Measurements from ENCODE around the gene ASAH2. TPM values are rescaled to one million over a fixed set of nuclear protein-coding genes. Genes with fewer than 3 reads are reported as not detected.
A peak's percentile ranks its signal among the peaks of the same experiment; 100 is the strongest.

Gene ASAH2
- total RNA-seq, 4 donors from 2014 or later, result 0.10 to 1.9 (median 0.86) TPM

DNA sequence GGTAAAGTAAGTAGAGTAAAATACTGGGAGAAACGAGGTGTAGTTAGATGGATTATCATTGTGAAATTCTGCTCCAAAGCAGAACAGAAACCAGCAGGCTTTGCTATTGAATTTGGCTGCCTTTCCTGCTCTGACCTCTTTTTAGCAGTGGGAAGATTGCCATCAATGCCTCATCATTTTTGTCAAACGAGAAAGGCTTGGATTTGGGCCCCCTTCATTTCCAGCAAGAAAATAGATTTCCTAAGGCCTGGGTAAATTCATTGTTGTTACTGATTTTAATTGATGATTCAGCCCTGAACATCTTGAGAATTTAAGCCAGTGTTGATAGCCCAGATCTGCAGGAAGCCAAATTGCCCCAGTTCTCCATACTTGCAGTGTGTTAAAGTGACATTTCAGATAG, 35.2 kb upstream of the ASAH2 start:
- intact Hi-C loops (cut with DNase I; ENCODE audit: low total_unique reads) (no loop called here), in situ Hi-C loops (cut with MboI; ENCODE audit: low sequenced_read_pairs in 4 of 4) (loop anchor here in 1 of 4 donors (10.0 kb wide), 1 partner anchor 348 kb away; no protein-coding TSS in a partner anchor)
- Histone ChIP-seq H3K4me3 (no peak overlapping the region), H3K9me3 (no peaks in the 10 kb centered on the region), H3K27ac (no peak overlapping the region), H3K27me3 (no peaks in the 10 kb centered on the region), H3K36me3 (no peaks in the 10 kb centered on the region), H3K4me1 (no peaks in the 10 kb centered on the region)
- DNase-seq, result no peak
- TF ChIP-seq, protein P1, sequence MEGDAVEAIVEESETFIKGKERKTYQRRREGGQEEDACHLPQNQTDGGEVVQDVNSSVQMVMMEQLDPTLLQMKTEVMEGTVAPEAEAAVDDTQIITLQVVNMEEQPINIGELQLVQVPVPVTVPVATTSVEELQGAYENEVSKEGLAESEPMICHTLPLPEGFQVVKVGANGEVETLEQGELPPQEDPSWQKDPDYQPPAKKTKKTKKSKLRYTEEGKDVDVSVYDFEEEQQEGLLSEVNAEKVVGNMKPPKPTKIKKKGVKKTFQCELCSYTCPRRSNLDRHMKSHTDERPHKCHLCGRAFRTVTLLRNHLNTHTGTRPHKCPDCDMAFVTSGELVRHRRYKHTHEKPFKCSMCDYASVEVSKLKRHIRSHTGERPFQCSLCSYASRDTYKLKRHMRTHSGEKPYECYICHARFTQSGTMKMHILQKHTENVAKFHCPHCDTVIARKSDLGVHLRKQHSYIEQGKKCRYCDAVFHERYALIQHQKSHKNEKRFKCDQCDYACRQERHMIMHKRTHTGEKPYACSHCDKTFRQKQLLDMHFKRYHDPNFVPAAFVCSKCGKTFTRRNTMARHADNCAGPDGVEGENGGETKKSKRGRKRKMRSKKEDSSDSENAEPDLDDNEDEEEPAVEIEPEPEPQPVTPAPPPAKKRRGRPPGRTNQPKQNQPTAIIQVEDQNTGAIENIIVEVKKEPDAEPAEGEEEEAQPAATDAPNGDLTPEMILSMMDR (IDR thresholded peaks at IDR 0.05 in 4 of 5, conservative IDR thresholded peaks at IDR 0.05 in 1 of 5), result no peak
- TF ChIP-seq POLR2A (IDR thresholded peaks at IDR 0.05), result no peak
- ATAC-seq, result peak in 1 of 2 donors; percentile 42

- no peak for ATAC-seq
- Histone ChIP-seq H3K4me3 (no peak overlapping the region), H3K27ac (no peak overlapping the region), H3K36me3 (no peaks in the 10 kb centered on the region), H3K27me3 (no peaks in the 10 kb centered on the region), H3K4me1 (no peaks in the 10 kb centered on the region), H3K9me3 (no peaks in the 10 kb centered on the region)
- TF ChIP-seq, protein P1 (IDR thresholded peaks at IDR 0.05 in 4 of 5, conservative IDR thresholded peaks at IDR 0.05 in 1 of 5), result no peak
- TF ChIP-seq POLR2A (IDR thresholded peaks at IDR 0.05), result no peak
- DNase-seq, result no peak
- intact Hi-C loops (cut with DNase I; ENCODE audit: low total_unique reads) (no loop called here), in situ Hi-C loops (cut with MboI; ENCODE audit: low sequenced_read_pairs in 4 of 4) (loop anchor here in 1 of 4 donors (10.0 kb wide), 1 partner anchor 353 kb away; no protein-coding TSS in a partner anchor)
These were observed 30.7 kb upstream of the ASAH2 start for GRCh38 chr10:50281967-50282522.

DNA sequence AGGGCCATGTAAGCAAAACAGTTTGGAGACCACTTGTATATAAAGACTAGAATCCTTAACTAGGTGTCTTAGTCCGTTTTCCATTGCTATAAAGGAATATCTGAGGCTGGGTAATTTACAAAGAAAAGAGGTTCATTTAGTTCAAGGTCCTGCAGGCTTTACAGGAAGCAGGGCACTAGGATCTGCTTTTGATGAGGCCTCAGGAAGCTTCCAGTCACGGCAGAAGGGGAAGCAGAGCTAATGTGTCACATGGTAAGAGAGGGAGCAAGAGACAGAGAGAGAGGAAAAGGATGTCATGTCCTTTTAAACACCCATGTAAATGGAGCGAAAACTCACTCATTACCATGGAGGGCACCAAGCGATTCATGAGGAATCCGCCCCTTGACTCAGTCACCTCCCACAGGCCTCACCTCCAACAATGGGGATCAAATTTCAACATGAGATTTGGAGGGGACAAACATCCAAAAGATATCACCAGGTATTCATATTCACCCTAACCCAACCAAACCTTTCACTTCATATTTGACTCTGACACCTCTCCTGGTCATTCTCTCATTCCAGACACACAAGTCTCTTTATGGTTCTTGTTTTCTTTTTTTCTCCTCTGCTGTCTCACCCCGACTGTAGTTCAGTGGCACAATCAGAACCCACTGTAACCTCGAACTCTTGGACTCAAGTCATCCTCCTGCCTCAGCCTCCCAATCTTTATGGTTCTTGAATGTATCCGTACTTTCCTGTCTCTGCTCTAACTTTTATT, 30.1 kb upstream of the ASAH2 start:
- Histone ChIP-seq H3K27ac (no peak overlapping the region), H3K36me3 (no peaks in the 10 kb centered on the region), H3K27me3 (no peaks in the 10 kb centered on the region), H3K9me3 (no peaks in the 10 kb centered on the region), H3K4me1 (no peaks in the 10 kb centered on the region), H3K4me3 (no peak overlapping the region)
- no peak for DNase-seq
- no peak for ATAC-seq
- no peak for TF ChIP-seq POLR2A (IDR thresholded peaks at IDR 0.05)
- TF ChIP-seq, protein P1 (IDR thresholded peaks at IDR 0.05 in 4 of 5, conservative IDR thresholded peaks at IDR 0.05 in 1 of 5), result no peak
- in situ Hi-C loops (cut with MboI; ENCODE audit: low sequenced_read_pairs in 4 of 4), result loop anchor here in 1 of 4 donors (10.0 kb wide), 1 partner anchor 353 kb away; no protein-coding TSS in a partner anchor
- intact Hi-C loops (cut with DNase I; ENCODE audit: low total_unique reads), result no loop called here

GRCh38 chr10:50280049-50280841, 28.9 kb upstream of the ASAH2 start:
- no peak for DNase-seq
- Histone ChIP-seq H3K36me3 (no peaks in the 10 kb centered on the region), H3K27ac (no peak overlapping the region), H3K4me1 (no peaks in the 10 kb centered on the region), H3K27me3 (no peaks in the 10 kb centered on the region), H3K4me3 (no peak overlapping the region), H3K9me3 (no peaks in the 10 kb centered on the region)
- TF ChIP-seq POLR2A (IDR thresholded peaks at IDR 0.05), result no peak
- TF ChIP-seq, protein P1 (IDR thresholded peaks at IDR 0.05 in 4 of 5, conservative IDR thresholded peaks at IDR 0.05 in 1 of 5), result no peak
- ATAC-seq, result no peak
- intact Hi-C loops (cut with DNase I; ENCODE audit: low total_unique reads) (no loop called here), in situ Hi-C loops (cut with MboI; ENCODE audit: low sequenced_read_pairs in 4 of 4) (loop anchor here in 1 of 4 donors (10.0 kb wide), 1 partner anchor 355 kb away; no protein-coding TSS in a partner anchor)

Measured in gastrocnemius medialis (tissue), 4 donors.